ENCODE measurements around the gene FAM162B. TPM values are rescaled to one million over a fixed set of nuclear protein-coding genes. Genes with fewer than 3 reads are reported as not detected.
"Not testable (repeated sequence)": the region's sequence is repeated elsewhere in the genome, so short reads cannot be mapped to it uniquely, and the experiment has no call there.

Gene FAM162B
- total and polyA plus RNA-seq, 2 donors (not counting 1 experiment from before 2014, with no cell fraction given), result not detected

- Mint-ChIP-seq H3K4me1 (no peaks in the 10 kb centered on the region), H3K9me3 (ENCODE audit: insufficient read depth) (no peaks in the 10 kb centered on the region), H3K27ac (no peak overlapping the region), H3K4me3 (no peak overlapping the region), H3K27me3 (no peaks in the 10 kb centered on the region)
- ChIA-PET POLR2A (no interaction called here), CTCF (no interaction called here)
- Histone ChIP-seq H3K4me1 (ENCODE audit: control insufficient read depth in 2 of 2, insufficient read depth in 2 of 2, low read length in 2 of 2) (no peaks in the 10 kb centered on the region), H3K4me2 (replicated peaks; ENCODE audit: low read depth, low read length, poor library complexity, severe bottlenecking) (no peak overlapping the region), H3K9me3 (ENCODE audit: control extremely low read depth in 1 of 3, control insufficient read depth in 2 of 3, insufficient read depth in 1 of 3, low read length in 2 of 3) (no peaks in the 10 kb centered on the region), H3K36me3 (replicated peaks in 1 of 2; ENCODE audit: control extremely low read depth in 1 of 2, control insufficient read depth in 1 of 2, extremely low read depth in 1 of 2, insufficient read depth in 2 of 2, low read length in 1 of 2) (peaks cover 10 to 59% of the 10 kb centered on the region in 2 experiments), H3K9ac (ENCODE audit: low read length) (no peak overlapping the region), H2AFZ (ENCODE audit: insufficient read depth, low read depth, low read length, poor library complexity, severe bottlenecking) (no peak overlapping the region), H3K79me2 (ENCODE audit: control insufficient read depth, insufficient read depth, low read length) (no peaks in the 10 kb centered on the region), H3K27ac (ENCODE audit: low read length in 2 of 2) (no peak overlapping the region), H3K27me3 (replicated peaks in 1 of 4; ENCODE audit: control extremely low read depth in 1 of 4, control insufficient read depth in 3 of 4, insufficient read depth in 4 of 4, low read length in 3 of 4) (no peaks in the 10 kb centered on the region), H4K20me1 (ENCODE audit: control insufficient read depth, insufficient read depth, low read length, poor library complexity, severe bottlenecking) (peaks cover 7% of the 10 kb centered on the region), H3K4me3 (ENCODE audit: control extremely low read depth in 1 of 5, extremely low read depth in 1 of 5, insufficient read depth in 1 of 5, low read depth in 2 of 5, low read length in 4 of 5) (no peak overlapping the region)
- DNase-seq (no peak), ATAC-seq (ENCODE audit: low read depth) (no peak)
- intact Hi-C loops (cut with micrococcal nuclease), result no loop called here
- TF ChIP-seq, protein P1, sequence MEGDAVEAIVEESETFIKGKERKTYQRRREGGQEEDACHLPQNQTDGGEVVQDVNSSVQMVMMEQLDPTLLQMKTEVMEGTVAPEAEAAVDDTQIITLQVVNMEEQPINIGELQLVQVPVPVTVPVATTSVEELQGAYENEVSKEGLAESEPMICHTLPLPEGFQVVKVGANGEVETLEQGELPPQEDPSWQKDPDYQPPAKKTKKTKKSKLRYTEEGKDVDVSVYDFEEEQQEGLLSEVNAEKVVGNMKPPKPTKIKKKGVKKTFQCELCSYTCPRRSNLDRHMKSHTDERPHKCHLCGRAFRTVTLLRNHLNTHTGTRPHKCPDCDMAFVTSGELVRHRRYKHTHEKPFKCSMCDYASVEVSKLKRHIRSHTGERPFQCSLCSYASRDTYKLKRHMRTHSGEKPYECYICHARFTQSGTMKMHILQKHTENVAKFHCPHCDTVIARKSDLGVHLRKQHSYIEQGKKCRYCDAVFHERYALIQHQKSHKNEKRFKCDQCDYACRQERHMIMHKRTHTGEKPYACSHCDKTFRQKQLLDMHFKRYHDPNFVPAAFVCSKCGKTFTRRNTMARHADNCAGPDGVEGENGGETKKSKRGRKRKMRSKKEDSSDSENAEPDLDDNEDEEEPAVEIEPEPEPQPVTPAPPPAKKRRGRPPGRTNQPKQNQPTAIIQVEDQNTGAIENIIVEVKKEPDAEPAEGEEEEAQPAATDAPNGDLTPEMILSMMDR (IDR thresholded peaks at IDR 0.05), result no peak
- TF ChIP-seq EZH2 (IDR thresholded peaks at IDR 0.05; ENCODE audit: borderline replicate concordance, insufficient read depth, low read depth, low read length, poor library complexity, severe bottlenecking), result no peak
- 100% methylated on average over 1 of the region's 1 CpG for WGBS (ENCODE audit: insufficient coverage)
Measured at GRCh38 chr6:116714296-116714695, 51.2 kb downstream of the FAM162B start.

- H4K20me1 ChIP-seq (ENCODE audit: control insufficient read depth, insufficient read depth, low read length, poor library complexity, severe bottlenecking), result peaks cover under 1% of the 10 kb centered on the region
- no peak overlapping the region for H3K4me3 ChIP-seq (ENCODE audit: control extremely low read depth in 1 of 5, extremely low read depth in 1 of 5, insufficient read depth in 1 of 5, low read depth in 2 of 5, low read length in 4 of 5)
- no peak overlapping the region for H3K4me2 ChIP-seq (replicated peaks; ENCODE audit: low read depth, low read length, poor library complexity, severe bottlenecking)
- peaks cover 4 to 34% of the 10 kb centered on the region in 2 experiments for H3K36me3 ChIP-seq (replicated peaks in 1 of 2; ENCODE audit: control extremely low read depth in 1 of 2, control insufficient read depth in 1 of 2, extremely low read depth in 1 of 2, insufficient read depth in 2 of 2, low read length in 1 of 2)
- no peaks in the 10 kb centered on the region for H3K4me1 ChIP-seq (ENCODE audit: control insufficient read depth in 2 of 2, insufficient read depth in 2 of 2, low read length in 2 of 2)
- DNase-seq (no peak), ATAC-seq (ENCODE audit: low read depth) (no peak)
- intact Hi-C loops (cut with micrococcal nuclease), result no loop called here
- peaks cover 8% of the 10 kb centered on the region for H3K79me2 ChIP-seq (ENCODE audit: control insufficient read depth, insufficient read depth, low read length)
- H3K4me1 Mint-ChIP-seq, result no peaks in the 10 kb centered on the region
- no peaks in the 10 kb centered on the region for H3K27me3 Mint-ChIP-seq
- H3K9ac ChIP-seq (ENCODE audit: low read length), result no peak overlapping the region
- CTCF ChIA-PET, result no interaction called here
- no peaks in the 10 kb centered on the region for H3K9me3 ChIP-seq (ENCODE audit: control extremely low read depth in 1 of 3, control insufficient read depth in 2 of 3, insufficient read depth in 1 of 3, low read length in 2 of 3)
- no peak overlapping the region for H3K4me3 Mint-ChIP-seq
- H3K27ac ChIP-seq (ENCODE audit: low read length in 2 of 2), result no peak overlapping the region
- no CpG with 5 or more reads among the region's 1 CpG for WGBS (ENCODE audit: insufficient coverage)
- H2AFZ ChIP-seq (ENCODE audit: insufficient read depth, low read depth, low read length, poor library complexity, severe bottlenecking), result no peak overlapping the region
- TF ChIP-seq EZH2 (IDR thresholded peaks at IDR 0.05; ENCODE audit: borderline replicate concordance, insufficient read depth, low read depth, low read length, poor library complexity, severe bottlenecking), result no peak
- TF ChIP-seq, protein P1 (IDR thresholded peaks at IDR 0.05), result no peak
- H3K9me3 Mint-ChIP-seq (ENCODE audit: insufficient read depth), result no peaks in the 10 kb centered on the region
- H3K27ac Mint-ChIP-seq, result no peak overlapping the region
- POLR2A ChIA-PET, result no interaction called here
- no peaks in the 10 kb centered on the region for H3K27me3 ChIP-seq (replicated peaks in 1 of 4; ENCODE audit: control extremely low read depth in 1 of 4, control insufficient read depth in 3 of 4, insufficient read depth in 4 of 4, low read length in 3 of 4)
Measured at GRCh38 chr6:116705917-116706316, 59.6 kb downstream of the FAM162B start.

DNA sequence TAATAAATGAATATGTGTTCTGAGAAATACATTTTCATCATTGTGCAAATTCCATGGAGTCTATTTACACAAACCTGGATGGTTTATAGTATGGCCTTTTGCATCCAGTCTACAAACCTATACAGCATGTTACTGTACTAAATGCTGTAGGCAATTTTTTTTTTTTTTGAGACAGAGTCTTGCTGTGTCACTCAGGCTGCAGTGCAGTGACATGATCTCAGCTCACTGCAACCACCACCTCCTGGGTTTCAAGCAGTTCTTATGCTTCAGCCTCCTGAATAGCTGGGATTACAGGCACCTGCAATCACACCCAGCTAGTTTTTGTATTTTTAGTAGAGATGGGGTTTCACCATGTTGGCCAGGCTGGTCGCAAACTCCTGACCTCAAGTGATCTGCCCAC is 61.6 kb downstream of the FAM162B start:
- H4K20me1 ChIP-seq (ENCODE audit: control insufficient read depth, insufficient read depth, low read length, poor library complexity, severe bottlenecking); POLR2A ChIA-PET; H3K4me1 ChIP-seq (ENCODE audit: control insufficient read depth in 2 of 2, insufficient read depth in 2 of 2, low read length in 2 of 2); CTCF ChIA-PET; H3K4me2 ChIP-seq (replicated peaks; ENCODE audit: low read depth, low read length, poor library complexity, severe bottlenecking); H3K27me3 ChIP-seq (replicated peaks in 1 of 4; ENCODE audit: control extremely low read depth in 1 of 4, control insufficient read depth in 3 of 4, insufficient read depth in 4 of 4, low read length in 3 of 4); H3K9me3 Mint-ChIP-seq (ENCODE audit: insufficient read depth); H3K4me3 Mint-ChIP-seq; H3K27me3 Mint-ChIP-seq; H3K9ac ChIP-seq (ENCODE audit: low read length); H3K4me1 Mint-ChIP-seq; H3K9me3 ChIP-seq (ENCODE audit: control extremely low read depth in 1 of 3, control insufficient read depth in 2 of 3, insufficient read depth in 1 of 3, low read length in 2 of 3); ATAC-seq (ENCODE audit: low read depth); H3K4me3 ChIP-seq (ENCODE audit: control extremely low read depth in 1 of 5, extremely low read depth in 1 of 5, insufficient read depth in 1 of 5, low read depth in 2 of 5, low read length in 4 of 5); H2AFZ ChIP-seq (ENCODE audit: insufficient read depth, low read depth, low read length, poor library complexity, severe bottlenecking); H3K27ac ChIP-seq (ENCODE audit: low read length in 2 of 2); H3K27ac Mint-ChIP-seq; DNase-seq; intact Hi-C loops (cut with micrococcal nuclease): not testable (repeated sequence)
- peaks cover 4 to 46% of the 10 kb centered on the region in 2 experiments for H3K36me3 ChIP-seq (replicated peaks in 1 of 2; ENCODE audit: control extremely low read depth in 1 of 2, control insufficient read depth in 1 of 2, extremely low read depth in 1 of 2, insufficient read depth in 2 of 2, low read length in 1 of 2)
- no CpG with 5 or more reads among the region's 1 CpG for WGBS (ENCODE audit: insufficient coverage)
- peaks cover 23% of the 10 kb centered on the region for H3K79me2 ChIP-seq (ENCODE audit: control insufficient read depth, insufficient read depth, low read length)
